ENCODE measurements around the gene ENO1. TPM values are rescaled to one million over a fixed set of nuclear protein-coding genes. Genes with fewer than 3 reads are reported as not detected.

ENO1 gene
- total and polyA plus RNA-seq, 2 donors (not counting 3 experiments of a cell fraction or from before 2014, with no cell fraction given) = 1,111 to 1,593 TPM

DNA sequence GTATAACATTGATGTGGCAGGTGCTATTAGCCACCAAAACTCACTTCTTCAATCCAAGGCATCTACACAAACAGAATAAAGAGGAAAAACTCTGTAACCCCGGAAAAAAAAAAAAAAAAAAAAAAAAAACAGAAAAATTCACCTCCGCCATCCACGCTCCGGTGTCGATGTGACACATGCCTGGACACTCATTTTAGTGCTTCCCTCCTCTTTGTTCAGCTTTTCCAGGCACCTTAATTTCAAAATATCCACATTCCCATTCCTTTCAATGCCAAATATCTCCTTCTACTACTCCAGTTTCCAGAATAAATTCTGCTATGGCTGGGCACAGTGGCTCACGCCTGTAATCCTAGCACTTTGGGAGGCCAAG lies 55.2 kb downstream of the ENO1 start:
- Histone ChIP-seq H2AFZ (ENCODE audit: low read depth, low read length) (no peak overlapping the region), H3K9ac (replicated peaks; ENCODE audit: extremely low read depth, insufficient read depth, low read length) (no peak overlapping the region), H3K4me2 (ENCODE audit: insufficient read depth, low read length) (peak overlapping the region; percentile 61), H3K79me2 (ENCODE audit: control insufficient read depth, insufficient read depth, low read length) (no peaks in the 10 kb centered on the region), H3K36me3 (ENCODE audit: control insufficient read depth in 2 of 2, extremely low read depth in 1 of 2, insufficient read depth in 2 of 2, low read length in 2 of 2) (no peaks in the 10 kb centered on the region), H3K27me3 (ENCODE audit: control insufficient read depth in 2 of 2, insufficient read depth in 2 of 2, low read length in 2 of 2) (no peaks in the 10 kb centered on the region), H3K9me1 (replicated peaks; ENCODE audit: control insufficient read depth, extremely low read depth, insufficient read depth, low read length) (no peaks in the 10 kb centered on the region), H4K20me1 (replicated peaks; ENCODE audit: control insufficient read depth, extremely low read depth, insufficient read depth, low read length) (no peaks in the 10 kb centered on the region), H3K4me3 (replicated peaks in 1 of 3; ENCODE audit: insufficient read depth in 1 of 3, low read depth in 1 of 3, low read length in 3 of 3) (no peak overlapping the region), H3K27ac (ENCODE audit: insufficient read depth, low read depth, low read length) (no peak overlapping the region), H3K4me1 (ENCODE audit: control insufficient read depth, extremely low read depth, insufficient read depth, low read length) (peaks cover 27% of the 10 kb centered on the region), H3K9me3 (replicated peaks; ENCODE audit: control insufficient read depth, insufficient read depth, low read length) (no peaks in the 10 kb centered on the region)
- BruUV-seq (replicated peaks) = no TSS peak
- ChIA-PET CTCF (interaction anchor here (1.3 to 4.3 kb wide), 2 partner anchors 16 to 25 kb away, joined by 3 to 40 read pairs; no protein-coding TSS in a partner anchor), POLR2A (no interaction called here)
- FAIRE-seq (no peak), DNase-seq (ENCODE audit: low read depth, low spot score) (no peak)
- dilution Hi-C loops (cut with MboI; ENCODE audit: extremely low pct_ligation_motif_present, low sequenced_read_pairs) = no loop called here
- intact Hi-C loops (cut with micrococcal nuclease) = no loop called here
- TF ChIP-seq GATA2 (IDR thresholded peaks at IDR 0.05; ENCODE audit: insufficient read depth, insufficient read length, low read depth, low read length) = no peak
- TF ChIP-seq EZH2 (IDR thresholded peaks at IDR 0.05; ENCODE audit: borderline replicate concordance, low read depth, low read length, severe bottlenecking) = no peak
- TF ChIP-seq, protein P1, sequence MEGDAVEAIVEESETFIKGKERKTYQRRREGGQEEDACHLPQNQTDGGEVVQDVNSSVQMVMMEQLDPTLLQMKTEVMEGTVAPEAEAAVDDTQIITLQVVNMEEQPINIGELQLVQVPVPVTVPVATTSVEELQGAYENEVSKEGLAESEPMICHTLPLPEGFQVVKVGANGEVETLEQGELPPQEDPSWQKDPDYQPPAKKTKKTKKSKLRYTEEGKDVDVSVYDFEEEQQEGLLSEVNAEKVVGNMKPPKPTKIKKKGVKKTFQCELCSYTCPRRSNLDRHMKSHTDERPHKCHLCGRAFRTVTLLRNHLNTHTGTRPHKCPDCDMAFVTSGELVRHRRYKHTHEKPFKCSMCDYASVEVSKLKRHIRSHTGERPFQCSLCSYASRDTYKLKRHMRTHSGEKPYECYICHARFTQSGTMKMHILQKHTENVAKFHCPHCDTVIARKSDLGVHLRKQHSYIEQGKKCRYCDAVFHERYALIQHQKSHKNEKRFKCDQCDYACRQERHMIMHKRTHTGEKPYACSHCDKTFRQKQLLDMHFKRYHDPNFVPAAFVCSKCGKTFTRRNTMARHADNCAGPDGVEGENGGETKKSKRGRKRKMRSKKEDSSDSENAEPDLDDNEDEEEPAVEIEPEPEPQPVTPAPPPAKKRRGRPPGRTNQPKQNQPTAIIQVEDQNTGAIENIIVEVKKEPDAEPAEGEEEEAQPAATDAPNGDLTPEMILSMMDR (IDR thresholded peaks at IDR 0.05; ENCODE audit: extremely low read depth in 1 of 2, insufficient read depth in 1 of 2, low read depth in 1 of 2, low read length in 2 of 2) = no peak
- TF ChIP-seq JUN (IDR thresholded peaks at IDR 0.05; ENCODE audit: borderline replicate concordance, insufficient read depth, insufficient read length, low read depth) = no peak
- TF ChIP-seq, protein P2, sequence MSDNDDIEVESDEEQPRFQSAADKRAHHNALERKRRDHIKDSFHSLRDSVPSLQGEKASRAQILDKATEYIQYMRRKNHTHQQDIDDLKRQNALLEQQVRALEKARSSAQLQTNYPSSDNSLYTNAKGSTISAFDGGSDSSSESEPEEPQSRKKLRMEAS (IDR thresholded peaks at IDR 0.05; ENCODE audit: insufficient read depth, insufficient read length) = no peak
- no peak for TF ChIP-seq FOS (IDR thresholded peaks at IDR 0.05; ENCODE audit: borderline replicate concordance, insufficient read depth, low read length)
- TF ChIP-seq POLR2AphosphoS5 (IDR thresholded peaks at IDR 0.05; ENCODE audit: insufficient read depth, low read depth, low read length) = no peak
- TF ChIP-seq MYC (IDR thresholded peaks at IDR 0.05; ENCODE audit: low read depth, low read length) = no peak
- TF ChIP-seq POLR2A (IDR thresholded peaks at IDR 0.05; ENCODE audit: low read depth, low read length) = no peak

Measured in endothelial cell of umbilical vein (primary cell).